WI38 (cell line): ENCODE results near the gene IL13RA1.

ENCODE experiments used
- H3K4me3 ChIP-seq: 2 replicates; pipeline ENCODE4 v1.5.1; 2011; ENCODE audit warnings: low read depth, mild to moderate bottlenecking, control low read depth, low read length
- TF ChIP-seq, protein P1 (sequence below): IDR thresholded peaks from 2 replicates; pipeline ENCODE4 v1.5.1; 2012; ENCODE audit warnings: low read depth, mild to moderate bottlenecking, control low read depth, low read length

IL13RA1 gene

DNA sequence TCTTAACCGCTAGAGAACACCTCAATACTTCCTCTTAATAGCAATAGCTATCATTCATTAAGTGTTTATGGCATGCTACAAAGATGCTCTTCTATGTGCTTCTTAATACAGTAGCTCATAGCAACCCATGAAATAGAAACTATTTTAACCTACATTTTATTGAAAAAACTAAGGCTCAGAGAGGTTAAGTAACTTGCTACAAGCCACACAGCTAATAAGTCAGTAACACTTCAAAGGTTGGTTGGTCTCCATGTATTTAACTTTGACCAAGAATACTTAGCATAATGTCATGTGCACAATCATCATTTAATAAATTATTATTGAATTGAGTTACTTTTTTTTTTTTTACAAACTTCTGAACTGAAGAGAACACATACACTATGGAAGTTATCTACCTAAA is 36.1 kb downstream of the IL13RA1 start:
- no peak overlapping the region for H3K4me3 ChIP-seq
- TF ChIP-seq, protein P1, sequence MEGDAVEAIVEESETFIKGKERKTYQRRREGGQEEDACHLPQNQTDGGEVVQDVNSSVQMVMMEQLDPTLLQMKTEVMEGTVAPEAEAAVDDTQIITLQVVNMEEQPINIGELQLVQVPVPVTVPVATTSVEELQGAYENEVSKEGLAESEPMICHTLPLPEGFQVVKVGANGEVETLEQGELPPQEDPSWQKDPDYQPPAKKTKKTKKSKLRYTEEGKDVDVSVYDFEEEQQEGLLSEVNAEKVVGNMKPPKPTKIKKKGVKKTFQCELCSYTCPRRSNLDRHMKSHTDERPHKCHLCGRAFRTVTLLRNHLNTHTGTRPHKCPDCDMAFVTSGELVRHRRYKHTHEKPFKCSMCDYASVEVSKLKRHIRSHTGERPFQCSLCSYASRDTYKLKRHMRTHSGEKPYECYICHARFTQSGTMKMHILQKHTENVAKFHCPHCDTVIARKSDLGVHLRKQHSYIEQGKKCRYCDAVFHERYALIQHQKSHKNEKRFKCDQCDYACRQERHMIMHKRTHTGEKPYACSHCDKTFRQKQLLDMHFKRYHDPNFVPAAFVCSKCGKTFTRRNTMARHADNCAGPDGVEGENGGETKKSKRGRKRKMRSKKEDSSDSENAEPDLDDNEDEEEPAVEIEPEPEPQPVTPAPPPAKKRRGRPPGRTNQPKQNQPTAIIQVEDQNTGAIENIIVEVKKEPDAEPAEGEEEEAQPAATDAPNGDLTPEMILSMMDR: no peak

DNA sequence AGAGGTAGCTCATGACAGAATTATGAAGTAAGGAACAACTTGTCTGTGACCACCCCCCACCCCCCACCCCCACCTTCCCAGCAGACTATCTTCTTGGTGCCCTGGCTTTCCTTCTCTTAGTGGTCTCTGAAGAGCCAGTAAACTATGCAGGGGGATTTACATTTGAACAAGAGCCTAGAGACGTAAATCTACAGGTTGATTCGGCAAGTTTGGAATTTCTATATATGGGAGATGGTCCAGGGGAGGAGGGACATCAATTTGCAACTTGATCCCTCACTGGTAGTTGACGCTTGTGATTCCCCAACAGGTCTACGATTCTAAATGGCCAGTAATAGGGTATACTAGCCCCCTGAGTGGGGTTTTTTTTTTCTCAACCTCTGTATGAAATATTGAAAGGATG is 36.7 kb downstream of the IL13RA1 start:
- TF ChIP-seq, protein P1: no peak
- no peak overlapping the region for H3K4me3 ChIP-seq

- H3K4me3 ChIP-seq: no peak overlapping the region
- TF ChIP-seq, protein P1: no peak
Observed at GRCh38 chrX:118770133-118770760, 42.8 kb downstream of the IL13RA1 start.

DNA sequence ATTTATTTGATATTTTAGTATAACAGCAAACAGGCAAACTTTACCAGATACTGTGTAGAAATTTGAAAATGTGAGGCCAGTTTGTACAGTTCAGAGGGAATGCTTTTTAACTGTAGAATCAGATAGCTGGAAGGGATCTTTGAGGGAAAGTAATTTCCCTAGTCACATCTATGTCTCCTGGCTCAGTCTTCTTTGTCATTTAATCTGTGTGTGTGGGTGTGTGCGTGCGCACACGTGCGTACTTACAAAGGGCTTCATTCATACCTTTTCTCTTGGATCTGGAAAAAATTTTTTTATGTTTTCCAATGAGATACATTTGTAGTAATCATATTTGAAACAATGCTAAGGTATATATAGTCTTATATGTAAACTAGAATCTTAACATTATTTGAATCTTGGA is 44.6 kb downstream of the IL13RA1 start:
- TF ChIP-seq, protein P1: no peak
- no peak overlapping the region for H3K4me3 ChIP-seq

GRCh38 chrX:118773782-118774181 is 46.4 kb downstream of the IL13RA1 start:
- TF ChIP-seq, protein P1: no peak

DNA sequence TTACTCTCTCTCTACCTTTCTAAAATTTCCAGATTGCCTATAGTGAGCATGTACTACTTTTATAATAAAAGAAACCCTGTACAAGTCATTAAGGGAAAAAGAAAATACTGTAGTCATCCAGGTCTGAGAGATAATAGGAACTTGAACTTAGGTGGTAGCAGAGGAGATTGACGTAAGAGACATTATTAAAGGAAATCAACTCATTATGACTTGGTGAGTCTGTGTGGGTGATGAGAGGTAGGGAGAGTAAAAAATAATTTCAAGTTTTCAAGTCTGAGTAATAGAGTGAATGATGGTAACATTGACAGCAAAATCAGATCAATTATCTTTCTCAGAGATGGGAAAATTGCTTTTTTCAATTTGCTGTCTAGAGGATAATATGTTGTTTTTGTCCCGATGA is 52.2 kb downstream of the IL13RA1 start:
- TF ChIP-seq, protein P1: no peak
- H3K4me3 ChIP-seq: no peak overlapping the region

More at GRCh38 chrX:118773782-118774181, 46.4 kb downstream of the IL13RA1 start:
- no peak overlapping the region for H3K4me3 ChIP-seq

- TF ChIP-seq, protein P1: no peak
- no peak overlapping the region for H3K4me3 ChIP-seq
Observed at GRCh38 chrX:118780509-118780908, 53.1 kb downstream of the IL13RA1 start.
